GM12875 (cell line): ENCODE data around the gene PRDM7.
"Not testable (repeated sequence)": the region's sequence is repeated elsewhere in the genome, so short reads cannot be mapped to it uniquely, and the experiment has no call there.

ENCODE experiments used
- H3K4me3 ChIP-seq: one replicate; pipeline ENCODE4 v1.5.1; 2011; ENCODE audit warnings: low read depth, low read length, control low read depth
- CTCF ChIP-seq: IDR thresholded peaks from 2 replicates; pipeline ENCODE4 v1.5.1; 2011; ENCODE audit warnings: low read depth, mild to moderate bottlenecking, control low read depth, inconsistent platforms, low read length, moderate library complexity, borderline replicate concordance; ENCODE audit not compliant: insufficient read depth

The PRDM7 gene

DNA sequence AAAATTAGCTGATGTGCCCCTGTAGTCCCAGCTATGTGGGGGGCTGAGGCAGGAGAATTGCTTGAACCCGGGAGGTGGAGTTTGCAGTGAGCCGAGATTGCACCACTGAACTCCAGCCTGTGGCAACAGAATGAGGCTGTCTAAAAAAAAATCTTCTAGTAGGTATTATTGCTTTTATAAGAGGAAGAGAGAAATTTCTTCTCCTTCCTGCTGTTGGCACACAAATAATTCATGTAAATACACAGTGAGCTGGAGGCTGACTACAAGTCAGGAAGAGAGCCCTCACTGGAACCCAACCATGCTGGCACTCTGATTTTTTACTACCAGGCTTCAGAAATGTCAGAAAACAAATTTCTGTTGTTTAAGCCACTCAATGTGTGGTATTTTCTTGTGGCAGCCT is 6.7 kb downstream of the PRDM7 start:
- H3K4me3 ChIP-seq, result no peak overlapping the region
- no peak for TF ChIP-seq CTCF

DNA sequence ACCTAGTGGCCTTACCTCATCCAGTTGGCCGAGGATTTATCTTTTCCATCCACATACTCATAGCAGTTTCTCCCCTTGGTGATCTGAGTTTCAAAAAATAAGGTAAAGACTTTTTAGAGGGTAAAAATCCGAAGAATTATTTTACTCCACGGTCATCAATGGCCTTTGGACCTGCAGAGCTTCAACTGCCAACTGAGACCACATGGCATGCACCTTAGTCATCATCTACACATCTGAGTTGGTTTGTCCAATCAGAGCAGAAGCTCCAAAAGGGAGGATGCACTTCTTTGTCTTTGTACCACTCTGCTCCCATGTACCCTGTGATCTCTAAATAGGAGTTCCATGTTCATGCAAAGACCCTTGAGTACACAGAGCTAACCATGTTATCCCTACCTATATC is 15.7 kb downstream of the PRDM7 start:
- TF ChIP-seq CTCF, result no peak

DNA sequence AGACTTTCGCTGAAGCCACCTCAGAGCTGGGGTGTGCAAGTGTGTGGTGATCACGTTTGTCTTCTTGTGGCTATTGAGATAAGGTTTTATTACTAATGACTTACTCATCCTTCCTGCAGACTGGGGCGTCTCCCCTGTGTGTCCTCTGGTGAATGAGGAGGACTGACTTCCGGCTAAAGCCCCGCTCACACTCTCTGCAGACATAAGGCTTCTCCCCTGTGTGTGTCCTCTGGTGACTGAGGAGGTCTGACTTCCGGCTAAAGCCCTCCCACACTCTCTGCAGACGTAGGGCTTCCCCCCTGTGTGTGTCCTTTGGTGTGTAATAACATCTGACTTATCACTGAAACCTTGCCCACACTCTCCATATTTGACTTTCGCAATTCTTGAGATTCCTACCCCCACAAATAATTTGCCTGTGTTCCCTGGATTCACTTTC is 19.4 kb downstream of the PRDM7 start:
- no peak overlapping the region for H3K4me3 ChIP-seq
- no peak for TF ChIP-seq CTCF

More for the DNA sequence above, 15.7 kb downstream of the PRDM7 start:
- no peak overlapping the region for H3K4me3 ChIP-seq

DNA sequence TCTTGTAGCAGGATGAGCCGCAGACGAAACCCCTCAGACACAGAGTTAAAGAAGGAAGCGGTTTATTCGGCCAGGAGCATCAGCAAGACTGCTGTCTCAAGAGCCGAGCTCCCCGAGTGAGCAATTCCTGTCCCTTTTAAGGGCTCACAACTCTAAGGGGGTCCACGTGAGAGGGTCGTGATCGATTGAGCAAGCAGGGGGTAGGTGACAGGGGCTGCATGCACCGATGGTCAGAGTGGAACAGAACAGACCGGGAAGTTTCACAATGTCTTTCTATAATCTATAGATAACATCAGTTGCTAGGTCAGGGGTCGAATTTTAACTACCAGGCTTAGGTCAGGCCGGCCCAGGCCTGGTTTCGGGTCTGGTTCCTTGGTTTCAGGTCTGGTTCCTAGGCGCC is 20.6 kb downstream of the PRDM7 start:
- H3K4me3 ChIP-seq, result not testable (repeated sequence)

GRCh38 chr16:90055371-90055770 is 21.8 kb downstream of the PRDM7 start:
- TF ChIP-seq CTCF, result no peak
- H3K4me3 ChIP-seq, result no peak overlapping the region

GRCh38 chr16:90054554-90054953 is 22.6 kb downstream of the PRDM7 start:
- no peak overlapping the region for H3K4me3 ChIP-seq
- no peak for TF ChIP-seq CTCF

DNA sequence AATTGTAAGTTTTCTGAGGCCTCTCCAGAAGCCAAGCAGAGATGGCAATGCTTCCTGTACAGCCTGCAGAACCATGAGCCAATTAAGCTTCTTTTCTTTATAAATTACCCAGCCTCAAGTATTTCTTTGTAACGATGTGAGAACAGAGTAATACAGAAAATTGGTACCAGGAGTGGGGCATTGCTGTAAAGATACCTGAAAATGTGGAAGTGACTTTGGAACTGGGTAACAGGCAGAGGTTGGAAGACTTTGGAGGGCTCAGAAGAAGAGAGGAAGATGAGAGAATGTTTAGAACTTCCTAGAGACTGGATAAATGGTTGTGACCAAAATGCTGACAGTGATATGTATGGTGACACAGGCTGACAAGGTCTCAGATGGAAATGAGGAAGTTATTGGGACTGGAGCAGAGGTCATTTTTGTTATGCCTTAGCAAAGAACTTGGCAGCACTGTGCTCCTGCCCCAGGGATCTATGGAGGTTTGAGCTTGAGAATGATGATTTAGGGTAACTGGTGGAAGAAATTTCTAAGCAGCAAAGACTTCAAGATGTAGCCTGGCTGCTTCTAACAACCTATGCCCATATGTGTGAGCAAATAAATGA is 23.1 kb downstream of the PRDM7 start:
- H3K4me3 ChIP-seq, result no peak overlapping the region
- no peak for TF ChIP-seq CTCF

DNA sequence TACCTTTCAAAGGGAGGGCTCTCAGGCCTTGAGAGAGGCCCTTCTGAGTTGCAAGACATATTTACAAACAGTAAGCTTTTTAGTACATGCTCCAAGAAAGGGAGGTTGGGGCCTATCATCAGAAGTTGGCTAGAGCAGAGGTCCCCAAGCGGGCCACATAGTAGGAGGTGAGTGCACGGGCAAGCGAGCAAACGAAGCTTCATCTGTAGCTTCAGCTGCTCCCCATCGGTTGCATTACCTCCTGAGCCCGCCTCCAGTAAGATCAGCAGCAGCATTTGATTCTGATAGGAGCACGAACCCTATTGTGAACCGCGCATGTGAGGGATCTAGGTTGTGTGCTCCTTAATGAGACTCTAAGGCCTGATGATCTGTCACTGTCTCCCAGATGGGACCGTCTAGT is 26.2 kb downstream of the PRDM7 start:
- no peak overlapping the region for H3K4me3 ChIP-seq
- no peak for TF ChIP-seq CTCF
